Ishikawa (cell line): ENCODE data around the gene APOBEC3H.

Experiments used
- CEBPB ChIP-seq: IDR thresholded peaks from 2 replicates; pipeline ENCODE4 v1.6.1; 2012
- CREB1 ChIP-seq: IDR thresholded peaks from 2 replicates; pipeline ENCODE4 v1.6.1; 2012; ENCODE audit warnings: low read depth
- EGR1 ChIP-seq: IDR thresholded peaks from 2 replicates; pipeline ENCODE4 v1.6.1; 2012
- EP300 ChIP-seq: IDR thresholded peaks from 2 replicates; pipeline ENCODE4 v1.6.1; 2012; ENCODE audit warnings: borderline replicate concordance
- FOXM1 ChIP-seq: IDR thresholded peaks from 2 replicates; pipeline ENCODE4 v1.6.1; 2012; ENCODE audit warnings: low read depth, borderline replicate concordance
- MAX ChIP-seq: IDR thresholded peaks from 2 replicates; pipeline ENCODE4 v1.6.1; 2012
- NFIC ChIP-seq: IDR thresholded peaks from 2 replicates; pipeline ENCODE4 v1.6.1; 2012
- RAD21 ChIP-seq: IDR thresholded peaks from 2 replicates; pipeline ENCODE4 v1.6.1; 2012; ENCODE audit warnings: low read depth
- REST ChIP-seq: IDR thresholded peaks from 2 replicates; pipeline ENCODE4 v1.6.1; 2012; ENCODE audit warnings: low read depth, mild to moderate bottlenecking
- TAF1 ChIP-seq: IDR thresholded peaks from 2 replicates; pipeline ENCODE4 v1.6.1; 2012; ENCODE audit warnings: low read depth, mild to moderate bottlenecking
- TCF12 ChIP-seq: IDR thresholded peaks from 2 replicates; pipeline ENCODE4 v1.6.1; 2012; ENCODE audit warnings: low read depth
- TEAD4 ChIP-seq: IDR thresholded peaks from 2 replicates; pipeline ENCODE4 v1.6.1; 2012
- USF1 ChIP-seq: IDR thresholded peaks from 2 replicates; pipeline ENCODE4 v1.6.1; 2012
- YY1 ChIP-seq: IDR thresholded peaks from 2 replicates; pipeline ENCODE4 v1.6.1; 2012; ENCODE audit warnings: low read depth
- ZBTB7A ChIP-seq: IDR thresholded peaks from 2 replicates; pipeline ENCODE4 v1.6.1; 2012; ENCODE audit warnings: low read depth

Gene APOBEC3H

GRCh38 chr22:39147335-39148025 is 50.4 kb downstream of the APOBEC3H start:
- TF ChIP-seq RAD21 (no peak), CREB1 (no peak), USF1 (no peak), TEAD4 (no peak), NFIC (no peak), EP300 (no peak), FOXM1 (no peak), MAX (no peak), YY1 (no peak), EGR1 (no peak)

- no peak for TF ChIP-seq TEAD4
- no peak for TF ChIP-seq CEBPB
- TF ChIP-seq USF1, result no peak
- no peak for TF ChIP-seq TAF1
- no peak for TF ChIP-seq NFIC
- no peak for TF ChIP-seq FOXM1
- no peak for TF ChIP-seq EGR1
- no peak for TF ChIP-seq ZBTB7A
- no peak for TF ChIP-seq RAD21
- TF ChIP-seq REST, result no peak
- no peak for TF ChIP-seq YY1
- TF ChIP-seq EP300, result no peak
- no peak for TF ChIP-seq TCF12
- no peak for TF ChIP-seq MAX
- TF ChIP-seq CREB1, result no peak
Observed at GRCh38 chr22:39148026-39148726, 51.1 kb downstream of the APOBEC3H start.

- no peak for TF ChIP-seq TAF1
- TF ChIP-seq YY1, result no peak
- TF ChIP-seq USF1, result no peak
- TF ChIP-seq CEBPB, result no peak
- TF ChIP-seq RAD21, result no peak
- no peak for TF ChIP-seq MAX
- TF ChIP-seq EGR1, result no peak
- no peak for TF ChIP-seq TCF12
- no peak for TF ChIP-seq ZBTB7A
- TF ChIP-seq CREB1, result no peak
- no peak for TF ChIP-seq REST
- TF ChIP-seq FOXM1, result no peak
- no peak for TF ChIP-seq TEAD4
- TF ChIP-seq EP300, result no peak
- no peak for TF ChIP-seq NFIC
Observed at GRCh38 chr22:39148727-39149535, 51.9 kb downstream of the APOBEC3H start.
